HG03378 (cell line): ENCODE results near the gene DACT3.
"Not testable (repeated sequence)": the region's sequence is repeated elsewhere in the genome, so short reads cannot be mapped to it uniquely, and the experiment has no call there.

Experiments
- ATAC-seq: cut with Tn5 transposase; IDR thresholded peaks from one replicate; pipeline ENCODE4 v1.9.1; 2021; ENCODE audit warnings: mild to moderate bottlenecking, moderate library complexity; ENCODE audit not compliant: unreplicated experiment

Gene DACT3

DNA sequence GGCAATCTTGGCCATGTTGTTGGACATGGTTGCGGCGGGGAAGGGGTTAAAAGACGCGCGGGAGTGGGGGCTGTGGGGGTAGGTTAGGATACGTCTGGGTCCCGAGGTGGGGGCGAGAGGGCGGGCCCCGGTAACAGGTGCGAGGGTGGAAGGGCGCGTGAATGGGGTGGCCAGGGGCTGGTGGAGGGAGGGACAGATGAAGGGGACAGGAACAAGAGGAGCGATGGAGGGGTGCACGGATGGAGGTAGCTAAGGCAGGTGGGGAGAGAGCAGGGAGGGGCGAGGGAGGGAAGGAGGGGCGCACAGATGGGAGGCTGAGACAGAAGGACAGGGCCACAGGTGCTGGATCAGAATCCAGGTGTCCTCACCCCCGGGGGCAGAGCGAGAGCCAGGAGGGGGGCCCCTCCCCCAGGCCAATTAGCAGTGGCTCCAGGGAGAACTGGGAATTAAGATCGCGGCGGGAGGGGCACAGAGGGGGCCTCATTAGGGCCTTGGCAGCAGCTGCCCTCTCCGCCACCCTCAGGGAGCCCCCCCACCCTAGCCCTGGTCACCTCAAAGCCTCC, 26.2 kb downstream of the DACT3 start:
- no peak for ATAC-seq

DNA sequence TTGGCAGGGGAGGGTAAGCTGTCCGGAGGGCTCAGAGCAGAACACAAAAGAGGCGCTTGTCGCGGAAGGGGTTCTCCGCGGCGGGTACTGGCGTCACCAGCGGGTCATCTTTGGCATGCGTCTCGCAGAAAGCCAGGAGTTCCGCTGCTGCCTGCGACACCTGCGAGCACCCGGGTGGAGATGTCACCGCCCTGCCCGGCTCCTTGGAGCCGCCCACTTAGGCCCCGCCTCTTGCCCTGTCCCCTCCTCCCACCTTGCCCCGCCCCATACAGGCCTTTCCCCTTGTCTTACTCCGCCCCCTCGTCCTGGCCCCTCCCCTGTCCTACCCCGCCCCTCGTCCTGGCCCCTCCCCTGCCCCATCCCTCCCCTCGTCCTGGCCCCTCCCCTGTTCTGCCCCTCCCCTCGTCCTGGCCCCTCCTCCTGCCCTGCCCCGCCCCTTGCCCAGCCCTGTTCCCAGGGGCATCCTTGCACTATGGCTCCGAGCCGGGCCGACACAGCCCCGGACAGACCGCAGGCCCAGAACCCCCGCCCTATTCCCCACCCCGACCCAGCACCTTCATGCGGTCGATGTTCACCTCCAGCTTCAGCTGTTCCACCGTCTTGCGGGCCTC, 26.8 kb downstream of the DACT3 start:
- no peak for ATAC-seq

GRCh38 chr19:46633130-46633529, 27.9 kb downstream of the DACT3 start:
- no peak for ATAC-seq

GRCh38 chr19:46631481-46631880, 29.5 kb downstream of the DACT3 start:
- ATAC-seq = no peak

- ATAC-seq = no peak
Measured at GRCh38 chr19:46630586-46631205, 30.3 kb downstream of the DACT3 start.

DNA sequence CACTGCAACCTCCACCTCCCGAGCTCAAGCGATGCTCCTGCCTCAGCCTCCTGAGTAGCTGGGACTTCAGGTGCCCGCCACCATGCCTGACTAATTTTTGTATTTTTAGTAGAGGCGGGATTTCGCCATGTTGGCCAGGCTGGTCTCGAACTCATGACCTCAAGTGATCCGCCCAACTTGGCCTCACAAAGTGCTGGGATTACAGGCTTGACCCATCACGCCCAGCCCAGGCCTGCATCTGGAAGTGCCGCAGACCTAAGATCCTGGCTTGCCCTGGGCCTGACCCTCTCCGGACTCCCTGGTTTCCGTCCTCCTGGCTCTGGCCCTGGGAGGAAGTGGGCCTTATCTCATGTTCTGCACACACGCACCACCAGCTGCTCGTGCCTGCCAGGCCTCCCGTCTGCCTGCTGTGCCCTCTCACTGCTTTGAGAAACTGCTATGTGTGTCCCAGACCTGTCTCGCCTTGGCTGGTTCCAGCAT, 31.4 kb downstream of the DACT3 start:
- ATAC-seq = no peak

- not testable (repeated sequence) for ATAC-seq
Measured at GRCh38 chr19:46628970-46629369, 32.0 kb downstream of the DACT3 start.

DNA sequence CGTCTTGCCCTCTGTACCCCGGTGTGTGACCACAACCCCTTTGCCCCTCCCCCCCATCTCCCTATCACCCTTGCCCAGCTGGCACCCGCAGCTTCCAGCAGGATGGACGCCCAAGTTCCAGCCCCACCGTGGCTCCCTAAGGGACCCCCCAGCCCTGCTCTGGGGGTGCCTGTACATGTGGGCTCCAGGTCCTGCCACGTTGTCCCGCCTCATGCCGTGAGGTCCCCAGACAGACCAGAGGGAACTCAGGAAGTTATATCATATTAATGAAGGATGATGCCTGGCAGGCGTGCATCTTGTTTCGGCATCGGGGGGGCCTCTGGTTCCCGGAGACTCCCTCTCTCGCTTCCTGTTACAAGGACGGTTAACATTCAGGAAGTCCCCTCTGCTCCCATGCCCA, 34.5 kb downstream of the DACT3 start:
- no peak for ATAC-seq

DNA sequence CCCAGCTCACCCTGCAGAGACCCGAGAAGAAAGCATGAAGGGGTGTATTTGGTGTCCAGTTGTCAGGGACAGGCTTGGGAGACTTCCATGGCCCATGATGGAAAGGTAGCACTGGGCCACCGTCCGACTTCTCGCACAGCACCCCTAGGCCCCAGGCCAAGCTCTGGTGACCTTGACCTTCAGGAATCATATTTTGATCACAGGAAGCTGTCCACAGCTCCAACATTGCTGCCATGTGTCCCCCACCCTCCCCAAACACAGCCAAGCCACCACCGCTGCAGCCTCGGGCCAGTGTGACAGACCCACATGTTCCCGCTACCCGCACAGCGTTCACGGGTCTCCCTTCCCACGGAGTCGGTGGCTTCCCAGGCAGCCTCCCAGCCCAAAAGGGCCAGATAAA, 35.3 kb downstream of the DACT3 start:
- no peak for ATAC-seq

DNA sequence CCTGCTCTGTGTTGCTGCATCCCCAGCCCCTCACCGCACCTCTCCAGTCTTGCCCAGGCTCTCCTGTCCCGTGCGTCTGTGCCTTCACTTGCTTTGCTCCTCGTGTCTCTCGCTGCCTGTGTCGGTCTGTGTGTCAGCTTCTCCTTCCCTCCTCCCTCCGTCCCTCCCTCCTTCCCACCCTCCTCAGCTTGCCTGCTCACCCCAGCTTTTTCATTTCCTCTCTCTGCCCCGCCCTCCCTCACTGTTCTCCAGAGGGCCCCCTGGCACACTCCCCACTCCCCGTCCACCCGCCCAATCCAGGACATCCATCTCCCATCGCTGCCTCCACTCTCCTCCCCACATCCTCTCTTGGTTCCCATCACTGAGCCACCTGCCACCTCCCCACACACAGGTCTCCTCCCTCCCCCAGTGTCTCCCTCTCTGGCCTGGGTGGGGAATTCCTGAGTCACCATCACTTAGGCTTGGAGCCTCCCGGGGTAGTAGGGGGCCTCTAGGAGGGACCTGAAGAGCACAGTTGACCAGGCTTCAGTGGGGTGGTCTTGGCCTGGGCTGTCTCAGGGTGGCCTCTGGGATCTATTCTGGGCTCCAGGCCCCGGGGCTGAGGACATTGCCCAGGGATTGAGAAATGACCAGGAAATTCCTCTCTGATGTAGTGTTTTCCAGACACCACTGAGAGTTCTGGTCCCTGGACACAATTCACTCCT, 35.9 kb downstream of the DACT3 start, which contains the start of gene PTGIR:
TSS of gene PTGIR (minus strand) at position 132 of the 704 bp plus-strand sequence. CDS start 864 bp downstream, outside the sequence.
- no peak for ATAC-seq

DNA sequence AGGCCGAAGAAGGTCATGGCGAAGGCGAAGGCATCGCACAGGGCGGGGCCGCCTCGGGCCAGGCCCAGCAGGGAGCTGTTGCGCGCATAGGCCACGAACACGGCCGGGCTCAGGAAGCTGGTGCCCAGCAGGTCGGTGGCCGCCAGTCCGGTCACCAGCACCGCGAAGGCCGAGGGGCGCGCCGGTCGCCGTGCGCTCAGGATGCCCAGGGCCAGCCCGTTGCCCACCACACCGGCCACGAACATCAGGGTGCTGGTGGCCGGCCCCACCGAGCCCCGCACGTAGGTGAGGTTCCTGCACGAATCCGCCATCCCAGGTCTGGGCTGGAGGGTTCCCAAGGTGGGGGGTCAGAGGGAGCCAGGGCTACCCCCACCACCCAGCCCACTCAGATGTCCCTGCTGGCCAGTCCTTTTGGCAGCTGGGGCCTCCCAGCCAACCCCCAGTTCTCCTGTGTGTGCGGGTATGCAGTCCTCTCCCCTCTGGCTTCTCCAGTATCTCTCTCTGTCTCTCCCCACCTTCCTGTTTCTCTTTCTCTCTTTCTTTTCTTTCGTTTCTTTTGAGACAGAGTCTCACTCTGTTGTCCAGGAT, 37.0 kb downstream of the DACT3 start:
- no peak for ATAC-seq

GRCh38 chr19:46622118-46622446, 38.9 kb downstream of the DACT3 start:
- no peak for ATAC-seq

DNA sequence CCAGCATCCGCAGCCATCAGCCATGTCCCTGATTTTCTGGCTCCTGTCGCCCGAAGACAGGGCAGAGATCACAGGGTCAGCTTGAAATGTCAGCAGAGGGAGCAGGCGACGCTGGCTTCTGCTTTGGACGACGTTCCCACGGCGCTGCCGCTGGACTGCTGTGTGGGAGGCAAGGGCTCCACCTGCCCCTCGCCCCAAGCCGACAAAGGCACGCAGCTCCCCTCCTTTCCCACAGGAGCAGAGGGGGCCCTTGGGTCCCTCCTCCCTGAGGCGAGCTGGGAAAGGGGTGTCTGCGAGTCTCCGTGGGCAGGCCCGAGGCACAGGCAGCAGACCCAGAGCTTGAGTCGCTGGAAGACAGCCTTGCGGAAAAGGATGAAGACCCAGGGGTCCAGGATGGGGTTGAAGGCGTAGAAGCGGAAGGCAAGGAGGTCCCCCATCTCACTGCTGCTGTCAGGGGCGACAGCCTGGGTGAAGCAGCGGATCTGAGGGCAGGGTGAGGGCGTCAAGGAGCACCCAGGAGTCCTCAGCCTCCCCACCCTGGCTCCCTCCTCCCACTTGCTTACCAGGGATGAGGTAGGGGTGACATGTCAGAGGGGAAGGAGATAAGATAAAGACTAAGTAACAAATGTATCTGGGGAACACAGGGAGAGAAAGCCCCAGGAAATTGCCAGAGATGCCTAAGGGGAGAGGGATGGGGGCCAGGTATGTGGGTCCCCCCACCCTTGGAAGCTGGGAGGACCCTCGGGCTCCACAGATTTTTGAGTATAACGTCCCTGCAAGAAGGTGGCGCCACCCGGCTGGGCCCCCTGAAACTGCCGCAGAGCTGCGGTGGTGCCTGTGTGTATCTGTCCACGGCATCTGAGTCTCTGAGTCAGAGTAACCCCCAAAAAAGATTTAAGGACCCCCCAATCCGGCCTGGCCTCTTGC, 39.5 kb downstream of the DACT3 start:
- ATAC-seq = no peak

DNA sequence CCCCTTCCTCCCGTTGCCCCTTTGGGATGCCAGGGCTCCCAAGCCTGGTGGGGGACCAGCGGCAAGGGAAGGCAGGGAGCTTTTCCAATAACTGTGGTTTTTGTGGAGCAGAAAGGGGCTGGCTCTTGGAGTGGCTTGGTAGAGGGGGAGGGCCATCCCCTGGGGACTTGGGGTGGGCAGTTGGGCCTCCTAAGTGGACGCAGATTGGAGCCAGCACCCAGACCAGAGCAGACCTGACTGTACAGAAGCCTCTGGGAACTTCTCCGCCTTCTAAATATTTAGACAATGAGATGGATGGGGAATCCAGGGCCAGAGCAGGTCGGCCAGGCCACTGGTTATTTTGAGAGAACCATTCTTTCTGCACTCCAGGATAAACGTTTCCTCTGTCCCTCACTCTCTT, 40.3 kb downstream of the DACT3 start:
- no peak for ATAC-seq

GRCh38 chr19:46620267-46620666, 40.7 kb downstream of the DACT3 start:
- ATAC-seq = no peak

DNA sequence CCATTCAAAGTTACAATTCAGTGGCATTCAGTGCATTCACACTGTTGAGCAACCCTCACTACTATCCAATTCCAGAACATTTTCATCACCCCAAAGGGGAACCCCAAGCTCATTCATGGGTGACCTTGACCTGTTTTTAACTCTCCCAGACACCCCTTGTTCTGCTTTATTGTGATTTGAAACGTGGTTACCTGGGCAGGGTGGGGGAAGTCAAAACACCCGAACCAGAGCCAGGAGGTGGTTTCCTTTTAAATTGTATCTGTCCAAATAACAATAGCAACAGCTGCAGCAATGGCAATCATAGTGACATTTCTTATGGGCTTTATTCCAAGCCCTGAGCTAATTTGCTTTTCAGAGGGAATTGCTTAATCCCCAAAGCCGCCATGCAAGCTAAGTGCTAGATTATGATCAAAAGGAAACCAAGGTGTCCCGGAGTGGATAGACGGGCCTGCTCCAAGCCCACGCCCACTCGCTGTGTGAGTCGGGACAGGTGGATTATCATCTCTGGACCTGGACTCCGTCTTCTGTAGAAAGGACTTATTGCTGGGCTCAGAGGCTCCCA, 42.2 kb downstream of the DACT3 start:
- ATAC-seq = no peak

GRCh38 chr19:46617601-46618000, 43.4 kb downstream of the DACT3 start:
- ATAC-seq = no peak

- no peak for ATAC-seq
Measured at GRCh38 chr19:46616631-46617322, 44.2 kb downstream of the DACT3 start.

DNA sequence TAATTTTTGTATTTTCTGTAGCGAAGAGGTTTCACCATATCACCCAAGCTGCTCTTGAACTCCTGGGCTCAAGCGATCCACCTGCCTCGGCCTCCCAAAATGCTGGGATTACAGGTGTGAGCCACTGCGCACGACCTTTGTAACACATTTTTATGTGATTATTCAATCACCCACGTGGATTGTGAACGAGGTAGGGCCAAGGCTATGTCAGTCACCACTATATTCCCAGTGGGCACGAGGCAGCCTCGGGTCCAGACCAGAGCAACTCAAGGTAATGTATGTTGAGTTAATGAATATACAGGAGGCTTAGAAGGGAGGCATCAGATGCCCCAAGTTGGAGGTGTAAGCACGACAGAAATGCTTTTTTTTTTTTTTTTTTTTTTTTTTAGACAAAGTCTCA, 45.0 kb downstream of the DACT3 start:
- no peak for ATAC-seq
